ENCODE data around the gene EOMES. TPM values are rescaled to one million over a fixed set of nuclear protein-coding genes. Genes with fewer than 3 reads are reported as not detected.

The EOMES gene
- total RNA-seq, 1 experiment from 2014 or later = 2.0 TPM

Other genes starting within 250 kb of the EOMES start
- 34.3 and 35.8 TPM in 2 replicates for gene SLC4A7, start 237.9 kb downstream of the EOMES start, total RNA-seq (2014; rRNA removed; shearing (Covaris generic))